Superior temporal gyrus (tissue), 1 donor: ENCODE data around the gene PPP1R3G.
"Not testable (repeated sequence)": the region's sequence is repeated elsewhere in the genome, so short reads cannot be mapped to it uniquely, and the experiment has no call there.

Experiments
- DNase-seq: peaks from one replicate; pipeline ENCODE4 v3.0.0-alpha.2; 2016; ENCODE audit errors: extremely low spot score

PPP1R3G gene

GRCh38 chr6:5084781-5085647 is at the start of gene PPP1R3G:
Gene PPP1R3G (plus strand): TSS chr6:5085341. CDS start chr6:5085486, 145 bp downstream.
- DNase-seq = no peak

- no peak for DNase-seq
Measured at GRCh38 chr6:5036269-5036668, 48.9 kb upstream of the PPP1R3G start.

- no peak for DNase-seq
Measured at GRCh38 chr6:5041955-5042354, 43.2 kb upstream of the PPP1R3G start.

DNA sequence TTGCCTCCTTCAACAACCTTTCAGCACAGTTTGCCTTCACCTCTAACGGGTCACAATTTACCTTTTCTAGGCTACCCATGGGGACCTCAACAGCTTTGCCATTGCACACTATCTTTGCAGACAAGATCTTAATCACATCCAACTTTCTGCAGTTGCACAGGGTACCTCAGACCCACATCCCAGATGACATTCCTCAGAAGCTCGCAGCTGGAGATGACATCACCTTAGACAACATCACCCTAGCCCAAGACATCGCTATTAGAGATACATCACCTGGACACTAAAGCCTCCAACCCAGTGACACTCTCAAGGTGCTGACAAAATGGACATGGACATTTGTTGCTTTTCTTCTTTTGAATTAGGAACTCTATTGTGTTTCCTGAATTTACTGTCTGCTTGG is 42.7 kb upstream of the PPP1R3G start:
- no peak for DNase-seq

DNA sequence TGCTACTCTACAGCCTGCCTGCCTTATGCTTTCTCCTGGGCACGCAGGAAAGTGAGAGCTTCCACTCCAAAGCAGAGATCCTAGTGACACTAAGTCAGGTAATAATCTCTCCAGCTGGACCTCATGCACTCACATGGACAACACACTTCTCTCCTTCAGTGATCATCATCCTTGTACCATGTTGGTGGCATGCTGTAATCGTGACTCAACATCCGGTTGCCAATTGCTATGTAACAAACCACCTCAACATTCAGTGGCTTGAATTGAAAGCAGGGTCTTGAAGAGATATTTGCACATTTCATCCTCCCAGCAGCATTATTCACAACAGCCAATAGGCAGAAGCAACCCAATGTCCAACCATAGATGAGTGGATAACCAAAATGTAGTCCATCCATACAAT is 40.3 kb upstream of the PPP1R3G start:
- no peak for DNase-seq

GRCh38 chr6:5045416-5045815 is 39.7 kb upstream of the PPP1R3G start:
- no peak for DNase-seq

- DNase-seq = no peak
Measured at GRCh38 chr6:5046430-5046829, 38.7 kb upstream of the PPP1R3G start.

DNA sequence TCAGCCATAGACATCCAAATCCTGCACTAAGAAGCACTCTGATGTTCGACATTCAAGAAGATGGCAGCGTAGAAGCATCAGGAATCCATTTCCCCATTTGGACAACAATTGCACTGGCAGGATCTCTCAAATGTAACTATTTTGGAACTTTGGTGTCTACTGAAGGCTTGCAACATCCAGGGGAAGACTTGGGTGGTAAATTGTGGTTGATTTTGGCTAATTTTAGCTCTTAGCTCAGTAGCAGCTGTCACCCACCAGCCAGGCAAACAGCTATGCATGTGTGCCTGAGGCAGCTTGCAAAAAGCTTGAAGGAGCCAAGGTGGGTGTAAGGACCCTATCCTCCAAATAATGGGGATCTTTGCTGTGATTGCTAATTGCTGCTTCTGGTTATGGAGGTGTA is 35.1 kb upstream of the PPP1R3G start:
- no peak for DNase-seq

- DNase-seq = no peak
Measured at GRCh38 chr6:5051394-5051793, 33.7 kb upstream of the PPP1R3G start.

DNA sequence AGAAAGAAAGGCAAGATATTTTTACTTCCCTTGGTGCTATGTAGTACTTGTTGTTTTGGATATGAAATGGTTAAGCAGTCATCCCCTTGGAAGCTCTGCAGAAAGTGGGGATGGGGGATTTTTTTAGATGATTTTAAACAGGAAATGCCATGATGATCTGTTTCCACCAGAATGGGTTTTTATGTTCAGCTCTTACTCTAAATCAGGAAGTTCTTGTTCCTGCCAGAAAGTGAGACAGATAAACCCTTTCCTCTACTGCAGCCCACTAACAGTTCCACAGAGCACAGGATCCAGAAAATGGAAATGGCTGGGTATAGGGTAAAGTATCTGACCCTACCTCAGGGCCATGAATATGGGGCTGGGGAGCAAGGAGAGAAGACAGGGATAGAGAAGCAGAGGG is 32.1 kb upstream of the PPP1R3G start:
- no peak for DNase-seq

- DNase-seq = no peak
Measured at GRCh38 chr6:5053864-5054244, 31.3 kb upstream of the PPP1R3G start.

DNA sequence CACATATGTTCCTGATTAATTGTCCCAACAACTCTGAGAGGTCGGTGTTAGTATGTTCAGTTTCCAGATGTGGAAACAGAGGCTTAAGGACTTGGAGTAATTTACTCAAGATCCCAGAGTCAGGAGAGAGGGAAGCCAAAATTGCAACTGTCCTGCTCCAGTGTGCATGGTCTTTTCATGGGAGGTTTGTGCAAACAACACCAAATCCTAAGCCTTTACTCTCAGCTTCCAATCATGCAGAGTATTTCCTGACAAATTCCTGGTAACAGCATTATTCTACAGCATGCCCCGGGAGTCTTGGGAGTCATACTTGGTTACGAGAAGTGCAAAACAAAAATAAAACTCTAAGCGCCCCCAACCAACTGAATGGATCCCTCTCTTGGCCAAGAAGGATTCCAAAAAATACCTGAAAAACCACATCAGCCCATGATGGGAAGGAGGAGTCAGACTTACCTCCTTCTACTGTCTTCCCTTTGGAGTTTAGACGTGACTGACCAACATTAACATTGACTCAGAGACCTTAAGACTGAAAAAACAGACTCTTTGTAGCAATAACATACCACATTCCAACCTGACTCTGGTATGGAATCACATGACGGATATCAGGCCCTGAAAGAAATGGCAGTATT is 30.8 kb upstream of the PPP1R3G start:
- DNase-seq = no peak

- DNase-seq = no peak
Measured at GRCh38 chr6:5055118-5055517, 30.0 kb upstream of the PPP1R3G start.

DNA sequence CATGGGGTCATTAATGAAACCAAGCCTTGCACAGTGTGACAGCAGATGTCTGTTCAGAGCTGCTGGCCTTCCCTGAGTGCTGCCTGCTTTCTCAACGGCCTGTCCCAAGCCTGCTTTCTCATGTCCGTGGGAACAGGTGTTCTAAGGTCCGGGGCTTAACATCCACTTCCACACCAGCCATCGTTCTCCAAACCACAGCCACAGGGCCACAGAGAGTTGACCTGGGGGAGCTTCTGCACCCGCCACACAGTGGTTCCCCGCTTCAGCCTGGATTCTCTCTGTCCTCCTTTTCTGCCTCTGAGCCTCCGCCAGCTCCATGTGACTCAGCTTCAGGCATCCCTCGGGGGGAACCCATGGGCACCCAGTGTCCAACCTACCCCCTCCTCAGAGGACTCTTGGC is 26.9 kb upstream of the PPP1R3G start:
- no peak for DNase-seq

DNA sequence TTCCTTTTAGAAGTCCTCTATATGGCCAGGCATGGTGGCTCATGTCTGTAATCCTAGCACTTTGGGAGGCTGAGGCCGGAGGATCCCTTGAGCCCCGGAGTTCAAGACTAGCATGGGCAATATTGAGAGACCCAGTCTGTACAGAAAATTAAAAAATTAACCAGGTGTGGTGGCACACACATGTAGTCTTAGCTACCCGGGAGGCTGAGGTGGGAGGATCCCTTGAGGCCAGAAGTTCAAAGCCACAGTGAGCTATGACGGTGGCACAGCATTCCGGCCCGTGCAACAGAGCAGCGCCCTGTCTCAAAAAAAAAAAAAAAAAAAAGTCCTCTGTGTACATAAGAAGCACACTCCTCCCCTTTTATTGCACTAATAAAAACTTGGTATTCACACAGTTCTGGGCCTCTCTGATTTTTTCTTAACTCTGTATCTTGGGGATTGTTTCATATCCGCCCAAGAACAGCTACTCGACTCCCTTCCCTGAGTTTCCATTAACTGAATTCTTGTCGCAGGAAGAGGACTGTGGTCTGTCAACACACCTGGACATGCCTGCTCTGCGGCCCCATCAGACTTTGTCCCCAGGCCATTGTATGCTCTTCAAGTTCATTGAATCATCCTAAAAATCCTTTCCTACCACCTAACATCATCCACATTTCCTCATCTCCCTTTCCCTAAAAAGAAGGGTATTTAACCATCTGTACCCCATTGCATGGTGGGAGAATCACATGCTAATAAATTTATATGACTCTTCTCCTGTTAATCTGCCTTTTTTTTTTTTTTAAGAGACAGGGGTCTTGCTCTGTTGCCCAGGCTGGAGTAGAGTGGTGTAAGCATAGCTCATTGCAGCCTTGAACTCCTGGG is 25.9 kb upstream of the PPP1R3G start:
- DNase-seq = no peak

DNA sequence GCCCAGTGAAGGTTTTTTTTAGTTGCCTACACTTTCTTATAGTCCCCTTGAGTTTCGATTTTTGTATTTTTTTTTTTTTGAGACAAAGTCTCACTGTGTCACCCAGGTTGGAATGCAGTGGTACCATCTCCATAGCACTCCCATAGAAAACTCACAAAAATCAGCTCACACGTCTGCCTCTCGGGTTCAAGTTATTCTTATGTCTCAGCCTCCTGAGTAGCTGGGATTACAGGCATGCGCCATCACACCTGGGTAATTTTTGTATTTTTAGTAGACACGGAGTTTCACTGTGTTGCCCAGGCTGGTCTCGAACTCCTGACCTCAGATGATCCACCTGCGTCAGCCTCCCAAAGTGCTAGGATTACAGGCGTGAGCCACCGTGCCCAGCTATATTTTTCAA is 24.7 kb upstream of the PPP1R3G start:
- DNase-seq = not testable (repeated sequence)

DNA sequence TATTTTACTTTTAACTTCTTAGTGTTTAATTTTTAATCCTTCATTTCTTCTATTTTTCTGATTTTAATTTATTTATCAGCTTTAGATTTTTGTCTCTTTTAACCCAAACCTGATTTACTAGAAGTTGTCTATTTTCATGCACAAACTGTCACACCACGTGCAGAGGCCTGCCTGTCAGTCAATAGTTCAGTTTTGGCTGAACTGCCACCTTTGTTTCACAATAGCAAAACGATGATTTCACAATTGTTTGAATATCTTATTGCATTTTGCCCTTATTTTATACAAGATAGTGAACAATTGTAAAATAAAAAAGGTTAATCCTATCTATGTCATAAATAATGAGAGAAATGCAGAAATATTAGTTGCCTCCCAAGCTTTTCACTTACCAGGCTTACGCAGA is 24.0 kb upstream of the PPP1R3G start:
- DNase-seq = no peak

DNA sequence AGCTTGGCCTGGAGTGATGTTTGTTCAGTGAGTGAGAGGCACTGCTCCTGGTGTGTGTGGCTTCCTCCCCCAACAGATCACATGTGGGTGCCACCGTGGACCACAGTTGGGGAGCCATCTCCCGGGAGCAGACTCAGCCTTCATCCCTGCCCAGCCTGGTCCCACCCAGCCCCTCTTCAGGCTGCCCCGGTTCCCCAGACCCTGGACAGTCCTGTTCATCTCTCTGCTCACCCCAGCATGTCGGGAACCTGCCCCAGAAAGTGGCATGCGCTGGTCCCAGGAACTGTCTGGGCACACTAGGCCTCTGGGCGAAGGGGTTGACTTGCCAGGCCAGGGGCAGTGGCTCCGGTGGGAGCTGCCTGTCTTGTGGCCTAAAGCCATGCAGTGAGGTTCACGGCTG is 21.5 kb upstream of the PPP1R3G start:
- DNase-seq = no peak

DNA sequence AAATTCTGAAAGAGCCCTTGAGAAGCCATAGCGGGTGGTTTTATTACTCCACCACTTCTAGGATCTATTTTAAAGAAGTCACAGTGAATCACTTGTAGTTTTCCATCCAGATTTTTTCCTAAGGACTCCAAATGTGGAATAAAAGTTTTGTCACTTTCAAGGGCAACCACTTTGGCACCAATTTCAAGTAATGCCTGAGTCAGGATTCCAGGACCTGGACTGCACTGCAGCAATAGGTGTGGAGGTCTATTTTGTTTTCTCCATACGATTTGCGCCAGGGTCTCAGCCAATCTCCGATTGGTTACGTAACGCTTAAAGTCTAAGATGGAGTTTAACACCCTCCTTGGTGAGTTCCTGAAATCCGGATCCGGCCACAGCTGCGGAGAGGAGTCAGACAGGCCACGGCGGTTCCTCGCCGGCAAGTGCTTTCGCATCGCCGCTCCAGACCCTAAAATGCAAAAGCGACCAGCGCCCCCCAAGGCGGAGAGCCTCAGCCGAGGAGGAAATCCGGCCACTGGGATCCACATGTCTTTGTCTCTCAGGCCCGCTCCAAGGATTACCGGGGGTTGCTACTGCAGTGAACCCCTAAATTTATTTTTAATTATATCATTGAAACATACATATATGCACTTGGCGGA is 18.6 kb upstream of the PPP1R3G start:
- DNase-seq = no peak

DNA sequence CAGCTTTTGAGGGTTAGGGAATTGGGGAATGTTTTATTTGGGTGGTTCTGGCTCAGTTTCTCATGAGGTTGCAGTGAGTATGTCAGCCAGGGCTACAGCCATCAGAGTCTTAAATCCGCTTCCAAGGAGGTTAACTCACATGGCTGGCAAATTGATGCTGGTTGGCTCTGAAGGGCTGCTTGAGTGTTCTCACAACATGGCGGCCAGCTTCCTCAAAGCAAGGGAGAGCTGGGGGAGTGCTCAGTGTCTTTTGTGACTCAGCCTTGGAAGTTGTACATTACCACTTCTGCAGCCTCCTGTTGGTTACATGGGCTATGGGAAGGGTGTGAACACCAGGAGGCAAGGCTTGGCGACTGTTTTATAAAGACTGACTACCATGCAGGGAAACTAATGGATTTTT is 17.8 kb upstream of the PPP1R3G start:
- DNase-seq = no peak

- DNase-seq = no peak
Measured at GRCh38 chr6:5068153-5068751, 16.9 kb upstream of the PPP1R3G start.

DNA sequence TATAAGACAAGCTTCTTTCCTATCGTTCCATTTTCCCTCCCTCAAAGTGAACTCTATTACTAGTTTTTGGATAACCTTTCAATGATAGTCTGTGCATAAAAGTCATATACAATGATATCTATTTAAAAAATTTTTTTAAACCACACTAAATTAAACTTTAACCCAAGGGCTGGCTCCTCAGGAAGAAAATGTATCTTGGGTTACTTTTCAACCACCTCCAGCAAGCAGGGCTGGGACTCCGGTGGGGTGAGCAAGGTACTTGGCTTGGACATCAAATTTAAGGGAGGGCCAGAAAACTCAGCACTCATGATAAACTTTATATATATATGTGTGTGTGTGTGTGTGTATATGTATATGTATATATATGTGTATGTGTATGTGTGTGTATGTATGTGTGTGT is 13.9 kb upstream of the PPP1R3G start:
- DNase-seq = no peak
